HCT116 (cell line): ENCODE results near the gene HMGCL. TPM values are rescaled to one million over a fixed set of nuclear protein-coding genes. Genes with fewer than 3 reads are reported as not detected.

Experiments used
- ATAC-seq: fragments of 200-7000 bp; cut with Tn5 transposase; 2 replicates; pipeline ENCODE4 v1.9.1; 2020; ENCODE audit warnings: mild to moderate bottlenecking, moderate library complexity
- BruUV-seq: library from RNA; stranded (reverse); fragments of 400-500 nt; replicated peaks from 2 replicates; lab custom pipeline; 2021; lab: Mats Ljungman, UMichigan
- CTCF ChIA-PET: fragments of 300-600 bp; sonication (Branson Sonifier 250); formaldehyde crosslinking; loops from one replicate; lab custom pipeline; 2021; ENCODE audit warnings: antibody characterized with exemption; lab: Charles Lee
- POLR2A ChIA-PET: fragments of 300-600, 350-600 bp; sonication (Branson Sonifier 250); formaldehyde crosslinking; loops from one replicate; lab custom pipeline; 2021; ENCODE audit warnings: antibody characterized with exemption; lab: Charles Lee
- RAD21 ChIA-PET, 2 experiments: fragments of 300-600 bp; sonication (Branson Sonifier 250); formaldehyde crosslinking; loops; one replicate each; lab custom pipeline; 2023; ENCODE audit warnings: low total read pairs in 2 of 2; ENCODE audit not compliant: uncharacterized antibody in 2 of 2, unreplicated experiment in 2 of 2, low non-redundant PET in 1 of 2; lab: Charles Lee
- DNase-seq: peaks from one replicate; pipeline ENCODE4 v3.0.0-alpha.2; 2010; ENCODE audit warnings: low read depth, low spot score
- H2AFZ ChIP-seq: fragments of 200-600 bp; shearing (Covaris generic), sonication (generic); 2 replicates; pipeline ENCODE4 v1.6.1; 2017; ENCODE audit warnings: low read depth, mixed run types, mixed read lengths, antibody characterized with exemption, low read length; ENCODE audit not compliant: poor library complexity, severe bottlenecking
- H3K27ac ChIP-seq: 2 replicates; pipeline ENCODE4 v1.5.1; 2012; ENCODE audit warnings: low read depth, low read length
- H3K27me3 ChIP-seq: fragments of 200-600 bp; sonication (generic); 2 replicates; pipeline ENCODE4 v1.6.1; 2016; ENCODE audit warnings: mixed run types, low read length, mixed read lengths; ENCODE audit not compliant: insufficient read depth
- H3K36me3 ChIP-seq, 2 experiments: fragments of 200-500 bp in 1 of 2; fragments of 200-600 bp in 1 of 2; sonication (Bioruptor generic) in 1 of 2; sonication (generic) in 1 of 2; 2 replicates each; pipeline versions ENCODE4 v1.5.1 to v1.6.1; 2014 to 2016; ENCODE audit warnings: low read length in 2 of 2, inconsistent platforms in 1 of 2, mixed read lengths in 1 of 2, mixed run types in 1 of 2; ENCODE audit not compliant: insufficient read depth in 2 of 2, control insufficient read depth in 1 of 2
- H3K4me1 ChIP-seq, 2 experiments: fragments of 200-600 bp in 1 of 2; sonication (generic) in 1 of 2; 2 replicates each; pipeline versions ENCODE4 v1.5.1 to v1.6.1; 2012 to 2017; ENCODE audit warnings: low read length in 2 of 2, inconsistent platforms in 1 of 2, mild to moderate bottlenecking in 1 of 2, mixed read lengths in 1 of 2, mixed run types in 1 of 2, moderate library complexity in 1 of 2; ENCODE audit not compliant: insufficient read depth in 2 of 2, control insufficient read depth in 1 of 2
- H3K4me2 ChIP-seq: fragments of 200-600 bp; sonication (generic); 2 replicates; pipeline ENCODE4 v1.6.1; 2017; ENCODE audit warnings: mixed run types, low read length, mixed read lengths
- H3K4me3 ChIP-seq, 2 experiments: fragments of 200-600 bp in 1 of 2; sonication (generic) in 1 of 2; replicated peaks in 1 of 2; 2 replicates each; pipeline ENCODE4 v1.5.1; 2011 to 2016; ENCODE audit warnings: low read length in 2 of 2, control low read depth in 1 of 2, low read depth in 1 of 2, mild to moderate bottlenecking in 1 of 2, mixed read lengths in 1 of 2, mixed run types in 1 of 2
- H3K79me2 ChIP-seq: fragments of 200-600 bp; sonication (generic); 2 replicates; pipeline ENCODE4 v1.6.1; 2017; ENCODE audit warnings: mild to moderate bottlenecking, mixed run types, low read length, moderate library complexity, mixed read lengths; ENCODE audit not compliant: insufficient read depth
- H3K9ac ChIP-seq: fragments of 200-600 bp; sonication (generic); 2 replicates; pipeline ENCODE4 v1.6.1; 2016; ENCODE audit warnings: low read length, mixed read lengths
- H3K9me2 ChIP-seq: fragments of 200-600 bp; sonication (generic), shearing (Covaris generic); 2 replicates; pipeline ENCODE4 v1.6.1; 2017; ENCODE audit warnings: mixed run types, mild to moderate bottlenecking, moderate library complexity; ENCODE audit not compliant: insufficient read depth
- H3K9me3 ChIP-seq, 2 experiments: fragments of 200-500 bp in 1 of 2; fragments of 200-600 bp in 1 of 2; sonication (Bioruptor generic) in 1 of 2; sonication (generic) in 1 of 2; 2 replicates each; pipeline ENCODE4 v1.6.1; 2014 to 2017; ENCODE audit warnings: low read length in 2 of 2, mixed read lengths in 2 of 2, inconsistent platforms in 1 of 2, low read depth in 1 of 2, mild to moderate bottlenecking in 1 of 2, mixed run types in 1 of 2, moderate library complexity in 1 of 2; ENCODE audit not compliant: control insufficient read depth in 1 of 2, insufficient read depth in 1 of 2
- H4K20me1 ChIP-seq: fragments of 200-600 bp; sonication (generic), shearing (Covaris generic); 2 replicates; pipeline ENCODE4 v1.6.1; 2017; ENCODE audit warnings: mixed run types, mild to moderate bottlenecking, moderate library complexity; ENCODE audit not compliant: insufficient read depth
- EZH2 ChIP-seq: fragments of 200-600 bp; sonication (generic); IDR thresholded peaks from 2 replicates; pipeline ENCODE4 v1.6.1; 2017; ENCODE audit warnings: antibody characterized with exemption, mixed run types
- EZH2phosphoT487 ChIP-seq: fragments of 200-600 bp; IDR thresholded peaks from 2 replicates; pipeline ENCODE4 v1.6.1; 2018; ENCODE audit warnings: antibody characterized with exemption, borderline replicate concordance
- POLR2A ChIP-seq: IDR thresholded peaks from 2 replicates; pipeline ENCODE4 v1.7.0; 2011; ENCODE audit warnings: borderline replicate concordance; ENCODE audit not compliant: insufficient read depth, insufficient read length; ENCODE audit errors: extremely low read depth
- RAD21 ChIP-seq: IDR thresholded peaks from 2 replicates; pipeline ENCODE4 v1.6.1; 2012; ENCODE audit warnings: low read depth, mild to moderate bottlenecking
- SIN3A ChIP-seq: IDR thresholded peaks from 2 replicates; pipeline ENCODE4 v1.6.1; 2012; ENCODE audit warnings: low read depth
- intact Hi-C: fragments of 100-400 bp; cut with micrococcal nuclease; formaldehyde crosslinking; loops from 2 replicates; pipeline ENCODE4 v1.10.0; 2022
- total RNA-seq: library from RNA; stranded (reverse); gene quantifications from one replicate; pipeline ENCODE4 v1.2.1, GENCODE V29; 2021; ENCODE audit not compliant: unreplicated experiment
- TF ChIP-seq, protein P1 (sequence below): IDR thresholded peaks from 2 replicates; pipeline ENCODE4 v1.6.1; 2012; ENCODE audit warnings: low read depth
- TF ChIP-seq, protein P2 (sequence below): IDR thresholded peaks from 2 replicates; pipeline ENCODE4 v1.6.1; 2011; ENCODE audit warnings: mild to moderate bottlenecking, low read length, moderate library complexity; ENCODE audit not compliant: insufficient replicate concordance; ENCODE audit errors: extremely low read depth
- TF ChIP-seq, protein P3 (sequence below): IDR thresholded peaks from 2 replicates; pipeline ENCODE4 v1.6.1; 2012

HMGCL gene
- total RNA-seq, 1 experiment from 2014 or later, result 36.2 TPM

DNA sequence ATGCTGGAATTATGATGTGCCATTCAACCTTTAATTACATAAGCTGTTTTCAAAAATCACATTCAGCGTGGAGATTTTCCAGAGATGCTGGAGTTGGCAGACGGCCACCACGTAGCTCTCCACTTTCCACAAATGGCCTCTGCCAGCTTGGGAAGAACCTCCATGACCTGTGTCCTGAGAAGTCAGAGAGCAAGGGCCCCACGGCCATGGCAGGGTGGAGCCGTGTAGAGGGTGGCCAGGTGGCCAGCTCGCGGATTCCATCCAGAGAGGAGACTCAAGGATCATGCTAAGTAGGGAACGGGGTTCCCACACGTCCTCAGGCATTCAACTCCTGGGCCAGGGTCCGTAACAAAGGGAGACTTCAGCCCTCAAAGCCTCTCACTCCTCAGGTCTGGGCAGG is 23.4 kb downstream of the HMGCL start (continued):
- TF ChIP-seq, protein P1, sequence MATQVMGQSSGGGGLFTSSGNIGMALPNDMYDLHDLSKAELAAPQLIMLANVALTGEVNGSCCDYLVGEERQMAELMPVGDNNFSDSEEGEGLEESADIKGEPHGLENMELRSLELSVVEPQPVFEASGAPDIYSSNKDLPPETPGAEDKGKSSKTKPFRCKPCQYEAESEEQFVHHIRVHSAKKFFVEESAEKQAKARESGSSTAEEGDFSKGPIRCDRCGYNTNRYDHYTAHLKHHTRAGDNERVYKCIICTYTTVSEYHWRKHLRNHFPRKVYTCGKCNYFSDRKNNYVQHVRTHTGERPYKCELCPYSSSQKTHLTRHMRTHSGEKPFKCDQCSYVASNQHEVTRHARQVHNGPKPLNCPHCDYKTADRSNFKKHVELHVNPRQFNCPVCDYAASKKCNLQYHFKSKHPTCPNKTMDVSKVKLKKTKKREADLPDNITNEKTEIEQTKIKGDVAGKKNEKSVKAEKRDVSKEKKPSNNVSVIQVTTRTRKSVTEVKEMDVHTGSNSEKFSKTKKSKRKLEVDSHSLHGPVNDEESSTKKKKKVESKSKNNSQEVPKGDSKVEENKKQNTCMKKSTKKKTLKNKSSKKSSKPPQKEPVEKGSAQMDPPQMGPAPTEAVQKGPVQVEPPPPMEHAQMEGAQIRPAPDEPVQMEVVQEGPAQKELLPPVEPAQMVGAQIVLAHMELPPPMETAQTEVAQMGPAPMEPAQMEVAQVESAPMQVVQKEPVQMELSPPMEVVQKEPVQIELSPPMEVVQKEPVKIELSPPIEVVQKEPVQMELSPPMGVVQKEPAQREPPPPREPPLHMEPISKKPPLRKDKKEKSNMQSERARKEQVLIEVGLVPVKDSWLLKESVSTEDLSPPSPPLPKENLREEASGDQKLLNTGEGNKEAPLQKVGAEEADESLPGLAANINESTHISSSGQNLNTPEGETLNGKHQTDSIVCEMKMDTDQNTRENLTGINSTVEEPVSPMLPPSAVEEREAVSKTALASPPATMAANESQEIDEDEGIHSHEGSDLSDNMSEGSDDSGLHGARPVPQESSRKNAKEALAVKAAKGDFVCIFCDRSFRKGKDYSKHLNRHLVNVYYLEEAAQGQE, result no peak
- TF ChIP-seq POLR2A, result no peak
- no peak for TF ChIP-seq EZH2phosphoT487
- TF ChIP-seq EZH2, result no peak
- TF ChIP-seq SIN3A, result no peak

DNA sequence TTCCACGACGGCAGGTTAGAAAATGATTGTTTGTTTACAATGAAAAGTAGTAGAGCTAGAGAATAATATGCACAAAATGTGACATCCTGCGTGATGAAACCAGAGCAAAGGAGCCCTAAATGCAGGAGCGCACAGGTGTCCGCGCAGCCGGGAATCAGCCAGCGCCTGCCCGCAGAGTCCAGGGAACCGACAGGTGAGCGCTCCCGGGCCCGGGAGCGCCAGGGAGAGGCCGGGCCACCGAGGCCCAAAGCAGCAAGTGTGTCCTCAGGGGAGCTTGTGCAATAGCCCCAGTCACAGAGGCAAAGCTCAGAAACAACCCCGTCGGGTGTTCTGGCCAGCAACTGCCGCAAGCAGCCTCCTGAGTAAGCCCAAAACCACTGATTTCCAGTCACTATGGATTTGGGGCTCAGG is 23.9 kb downstream of the HMGCL start:
- H3K4me2 ChIP-seq, result peak overlapping the region; percentile 92
- H2AFZ ChIP-seq, result no peak overlapping the region
- peak overlapping the region; percentile 87 for H3K9ac ChIP-seq
- H3K27ac ChIP-seq, result peak overlapping the region; percentile 48
- intact Hi-C loops, result no loop called here
- DNase-seq (no peak), ATAC-seq (no peak)
- H3K36me3 ChIP-seq, result peaks cover 12 to 16% of the 10 kb centered on the region in 2 experiments; a peak in 3 of 4 replicates
- ChIA-PET CTCF (interaction anchor here (2.6 kb wide), 1 partner anchor 10 kb away, joined by 15 read pairs; no protein-coding TSS in a partner anchor), POLR2A (interaction anchor here (0.6 to 1.7 kb wide), 2 partner anchors 20 to 24 kb away, joined by 3 to 4 read pairs; partner anchors contain the start of gene HMGCL), RAD21 (no interaction called here)
- H4K20me1 ChIP-seq, result no peaks in the 10 kb centered on the region
- no peaks in the 10 kb centered on the region for H3K27me3 ChIP-seq
- H3K4me3 ChIP-seq, result peak overlapping the region; percentile 65 to 94
- peaks cover 10 to 35% of the 10 kb centered on the region in 2 experiments for H3K4me1 ChIP-seq
- peaks cover 22% of the 10 kb centered on the region; the same call in 1 of the 2 replicates for H3K79me2 ChIP-seq
- H3K9me3 ChIP-seq, result no peaks in the 10 kb centered on the region
- BruUV-seq, result TSS peak; percentile 18
- H3K9me2 ChIP-seq, result no peaks in the 10 kb centered on the region
- TF ChIP-seq SIN3A (no peak), RAD21 (no peak)
- TF ChIP-seq, protein P2, sequence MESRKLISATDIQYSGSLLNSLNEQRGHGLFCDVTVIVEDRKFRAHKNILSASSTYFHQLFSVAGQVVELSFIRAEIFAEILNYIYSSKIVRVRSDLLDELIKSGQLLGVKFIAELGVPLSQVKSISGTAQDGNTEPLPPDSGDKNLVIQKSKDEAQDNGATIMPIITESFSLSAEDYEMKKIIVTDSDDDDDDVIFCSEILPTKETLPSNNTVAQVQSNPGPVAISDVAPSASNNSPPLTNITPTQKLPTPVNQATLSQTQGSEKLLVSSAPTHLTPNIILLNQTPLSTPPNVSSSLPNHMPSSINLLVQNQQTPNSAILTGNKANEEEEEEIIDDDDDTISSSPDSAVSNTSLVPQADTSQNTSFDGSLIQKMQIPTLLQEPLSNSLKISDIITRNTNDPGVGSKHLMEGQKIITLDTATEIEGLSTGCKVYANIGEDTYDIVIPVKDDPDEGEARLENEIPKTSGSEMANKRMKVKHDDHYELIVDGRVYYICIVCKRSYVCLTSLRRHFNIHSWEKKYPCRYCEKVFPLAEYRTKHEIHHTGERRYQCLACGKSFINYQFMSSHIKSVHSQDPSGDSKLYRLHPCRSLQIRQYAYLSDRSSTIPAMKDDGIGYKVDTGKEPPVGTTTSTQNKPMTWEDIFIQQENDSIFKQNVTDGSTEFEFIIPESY, result no peak
- TF ChIP-seq, protein P3, sequence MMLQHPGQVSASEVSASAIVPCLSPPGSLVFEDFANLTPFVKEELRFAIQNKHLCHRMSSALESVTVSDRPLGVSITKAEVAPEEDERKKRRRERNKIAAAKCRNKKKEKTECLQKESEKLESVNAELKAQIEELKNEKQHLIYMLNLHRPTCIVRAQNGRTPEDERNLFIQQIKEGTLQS, result no peak
